GM12878 (cell line): Measurements from ENCODE around the gene ALG2.

ENCODE experiments used
- HDAC2 ChIP-seq: fragments of 200-600 bp; sonication (generic); IDR thresholded peaks from 2 replicates; pipeline ENCODE4 v1.6.1; 2017
- HDAC6 ChIP-seq: fragments of 200-600 bp; sonication (generic); IDR thresholded peaks from one replicate; pipeline ENCODE4 v1.8.0; 2017; ENCODE audit warnings: antibody characterized with exemption; ENCODE audit not compliant: unreplicated experiment
- SP1 ChIP-seq: IDR thresholded peaks from one replicate; pipeline ENCODE4 v1.6.1; 2011; ENCODE audit warnings: low read depth, low read length
- TAF1 ChIP-seq: IDR thresholded peaks from 2 replicates; pipeline ENCODE4 v1.6.1; 2011; ENCODE audit warnings: mild to moderate bottlenecking, low read depth, low read length, borderline replicate concordance
- TF ChIP-seq, protein P1 (sequence below): IDR thresholded peaks from 2 replicates; pipeline ENCODE4 v1.6.1; 2012; ENCODE audit warnings: low read depth, low read length, improper control_type of control experiment
- TF ChIP-seq, protein P2 (sequence below), 3 experiments: IDR thresholded peaks in 2 of 3; conservative IDR thresholded peaks in 1 of 3; 2 replicates each; pipeline ENCODE4 v1.5.1; 2011; ENCODE audit warnings: low read depth in 3 of 3, low read length in 3 of 3, mild to moderate bottlenecking in 3 of 3, control low read depth in 2 of 3, moderate library complexity in 2 of 3, inconsistent platforms in 1 of 3, mixed read lengths in 1 of 3; ENCODE audit not compliant: control insufficient read depth in 2 of 3, insufficient read depth in 1 of 3; ENCODE audit errors: extremely low read depth in 1 of 3

DNA sequence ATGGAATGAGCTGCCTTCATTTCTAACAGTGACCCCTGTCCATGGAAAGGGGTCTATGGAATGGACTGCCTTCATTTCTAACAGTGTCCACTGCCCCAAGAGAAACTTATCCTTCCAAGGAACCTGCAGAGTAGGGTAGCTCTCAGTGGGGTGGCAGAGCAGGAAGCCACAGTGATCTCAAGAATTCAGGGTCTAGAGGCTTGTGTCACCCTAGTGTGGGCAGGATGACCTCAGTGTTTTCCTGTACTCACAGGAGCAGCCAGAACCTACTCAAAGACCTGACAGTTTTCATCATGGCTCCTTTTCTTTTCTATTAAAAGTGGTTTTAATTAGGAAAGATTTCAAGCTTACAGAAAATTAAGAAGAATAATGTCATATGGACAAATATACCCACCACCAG is 27.9 kb upstream of the ALG2 start:
- TF ChIP-seq SP1: no peak
- TF ChIP-seq HDAC6: no peak
- TF ChIP-seq, protein P1, sequence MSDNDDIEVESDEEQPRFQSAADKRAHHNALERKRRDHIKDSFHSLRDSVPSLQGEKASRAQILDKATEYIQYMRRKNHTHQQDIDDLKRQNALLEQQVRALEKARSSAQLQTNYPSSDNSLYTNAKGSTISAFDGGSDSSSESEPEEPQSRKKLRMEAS: no peak
- TF ChIP-seq TAF1: no peak
- TF ChIP-seq, protein P2, sequence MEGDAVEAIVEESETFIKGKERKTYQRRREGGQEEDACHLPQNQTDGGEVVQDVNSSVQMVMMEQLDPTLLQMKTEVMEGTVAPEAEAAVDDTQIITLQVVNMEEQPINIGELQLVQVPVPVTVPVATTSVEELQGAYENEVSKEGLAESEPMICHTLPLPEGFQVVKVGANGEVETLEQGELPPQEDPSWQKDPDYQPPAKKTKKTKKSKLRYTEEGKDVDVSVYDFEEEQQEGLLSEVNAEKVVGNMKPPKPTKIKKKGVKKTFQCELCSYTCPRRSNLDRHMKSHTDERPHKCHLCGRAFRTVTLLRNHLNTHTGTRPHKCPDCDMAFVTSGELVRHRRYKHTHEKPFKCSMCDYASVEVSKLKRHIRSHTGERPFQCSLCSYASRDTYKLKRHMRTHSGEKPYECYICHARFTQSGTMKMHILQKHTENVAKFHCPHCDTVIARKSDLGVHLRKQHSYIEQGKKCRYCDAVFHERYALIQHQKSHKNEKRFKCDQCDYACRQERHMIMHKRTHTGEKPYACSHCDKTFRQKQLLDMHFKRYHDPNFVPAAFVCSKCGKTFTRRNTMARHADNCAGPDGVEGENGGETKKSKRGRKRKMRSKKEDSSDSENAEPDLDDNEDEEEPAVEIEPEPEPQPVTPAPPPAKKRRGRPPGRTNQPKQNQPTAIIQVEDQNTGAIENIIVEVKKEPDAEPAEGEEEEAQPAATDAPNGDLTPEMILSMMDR (IDR thresholded peaks at IDR 0.05 in 2 of 3, conservative IDR thresholded peaks at IDR 0.05 in 1 of 3; ENCODE audit: control insufficient read depth in 2 of 3, extremely low read depth in 1 of 3, insufficient read depth in 1 of 3, low read depth in 3 of 3, low read length in 3 of 3): no peak
- no peak for TF ChIP-seq HDAC2
